CD4-positive, alpha-beta T cell treated with Interleukin-6 at 100 ng/mL for 8 hours (primary cell): ENCODE results near the gene LIMD2.

Experiments
- DNase-seq: peaks from one replicate; pipeline ENCODE4 v3.0.0-alpha.2; 2020; ENCODE audit warnings: mixed read lengths, low spot score

The LIMD2 gene

DNA sequence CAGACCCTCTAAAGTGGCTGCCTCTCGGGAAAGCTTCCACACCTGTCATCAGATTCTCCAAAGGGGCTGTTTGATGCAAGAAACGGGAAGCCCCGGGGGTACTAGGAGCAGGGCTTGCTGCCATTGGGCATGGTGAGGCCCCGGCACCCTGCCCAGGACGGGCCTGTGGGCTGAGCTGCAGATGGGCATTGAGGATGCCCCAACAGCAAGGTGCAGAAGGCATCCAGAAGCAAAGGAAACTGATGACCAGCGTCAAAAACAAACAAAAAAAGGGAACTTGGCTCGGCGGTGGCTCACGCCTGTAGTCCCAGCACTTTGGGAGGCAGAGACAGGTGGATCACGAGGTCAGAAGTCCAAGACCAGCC lies 1.5 kb upstream of the LIMD2 start:
- DNase-seq: no peak

DNA sequence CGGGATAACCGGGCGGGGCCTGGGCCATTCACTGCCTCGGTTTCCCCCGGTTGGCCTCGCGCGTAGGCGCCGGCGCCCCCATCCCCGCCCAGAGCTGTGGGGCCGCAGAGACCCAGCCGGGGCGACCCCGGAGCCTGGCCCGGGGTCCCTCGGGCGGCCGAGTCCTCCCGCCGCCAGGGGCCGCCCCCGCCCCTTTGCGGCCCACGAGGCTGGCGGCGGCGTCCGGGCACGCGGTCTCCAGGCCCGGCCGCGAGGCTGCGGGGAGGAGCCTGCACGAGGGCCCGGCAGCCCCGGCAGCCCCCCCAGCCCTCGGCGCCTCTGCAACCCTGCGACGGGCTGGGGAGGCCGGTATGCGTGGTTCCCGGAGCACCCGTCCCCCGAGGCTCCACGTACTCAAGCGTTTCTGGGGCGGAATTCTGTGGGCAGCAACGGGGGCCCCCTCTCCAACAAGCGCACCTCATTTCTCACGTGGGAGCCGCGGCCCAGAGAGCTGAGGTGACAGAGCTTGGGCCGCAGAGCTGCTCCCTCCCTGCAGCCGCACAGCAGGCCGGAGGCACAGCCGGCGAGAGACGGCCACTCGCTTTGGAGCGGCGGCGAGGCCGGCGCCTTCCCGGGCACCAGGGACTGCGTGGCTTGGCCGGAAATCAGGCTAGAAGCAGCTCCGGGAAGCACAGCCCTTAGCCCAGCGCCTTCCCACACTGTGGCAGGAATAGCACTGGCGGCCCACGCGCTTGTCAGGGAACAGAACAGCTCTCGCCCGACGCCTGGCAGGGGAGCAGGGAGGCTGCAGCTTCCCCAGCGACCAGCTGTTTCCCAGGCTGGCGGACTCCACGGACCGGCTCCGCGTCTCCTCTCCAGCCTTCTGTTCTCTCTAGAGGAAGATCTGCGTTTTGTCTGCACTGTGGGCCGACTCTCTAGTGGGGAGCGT lies 867 bp upstream of the LIMD2 start:
- peak; percentile 51 for DNase-seq

DNA sequence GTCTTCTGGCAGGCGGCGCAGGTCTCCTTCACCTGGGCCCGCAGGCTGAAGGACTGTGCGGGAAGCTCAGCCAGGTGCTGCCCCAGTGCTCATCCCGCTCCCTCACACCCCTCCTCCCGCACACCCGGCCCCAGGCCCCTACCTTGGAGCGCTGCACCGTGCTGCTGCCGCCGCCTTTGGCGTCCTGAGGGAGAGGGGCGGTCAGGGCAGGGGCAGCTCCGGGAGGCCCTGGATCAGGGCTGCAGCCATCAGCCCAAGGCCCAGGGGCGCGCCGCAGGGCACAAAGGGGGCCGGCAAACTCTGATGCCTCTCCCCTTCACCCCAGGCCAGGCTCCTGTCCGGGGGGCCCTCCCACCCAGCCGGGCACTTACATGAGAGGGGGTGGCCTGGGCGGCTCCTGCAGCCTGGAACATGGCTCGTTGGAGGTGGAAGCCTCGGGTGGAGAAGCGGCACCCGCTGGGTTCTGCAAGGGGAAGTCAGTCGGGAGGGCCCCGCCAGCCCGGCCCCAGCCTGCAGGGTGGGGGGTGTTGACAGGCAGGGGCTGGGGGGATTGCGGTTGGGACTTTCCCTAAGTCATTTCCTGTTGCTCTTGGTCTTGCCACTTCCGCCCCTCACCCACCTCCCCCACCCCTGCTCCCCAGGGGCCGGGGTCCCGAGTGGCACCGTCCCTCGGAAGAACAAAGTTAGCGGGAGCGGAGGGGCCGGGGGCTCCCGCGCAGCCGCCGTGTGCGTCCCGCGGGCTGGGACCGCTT lies 863 bp downstream of the LIMD2 start:
- peak; percentile 96 for DNase-seq

DNA sequence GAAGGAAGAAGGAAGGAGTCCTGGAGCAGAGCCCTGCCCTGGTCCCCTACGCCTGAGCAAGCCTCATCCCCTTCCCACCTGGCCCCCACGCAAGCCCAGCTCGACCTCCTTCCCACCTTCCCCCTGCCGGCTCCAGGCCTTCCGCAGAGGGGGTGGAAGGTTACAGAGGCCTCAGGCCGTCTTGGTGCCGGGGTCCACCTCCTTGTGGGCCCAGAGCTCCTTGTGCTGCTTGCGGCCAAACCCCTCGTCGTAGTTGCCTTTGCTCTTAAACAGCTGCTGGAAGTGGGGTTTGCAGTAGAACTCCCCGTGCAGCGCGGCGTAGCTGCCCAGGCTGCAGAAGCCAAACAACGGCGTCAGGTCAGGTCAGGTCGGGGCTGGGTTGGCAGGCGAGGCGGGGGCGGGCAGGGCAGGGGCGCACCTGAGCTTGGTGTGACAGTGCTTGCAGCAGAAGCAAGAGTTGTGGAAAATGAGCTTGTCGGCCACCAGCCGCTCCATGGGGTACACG lies 1.5 kb downstream of the LIMD2 start:
- no peak for DNase-seq

DNA sequence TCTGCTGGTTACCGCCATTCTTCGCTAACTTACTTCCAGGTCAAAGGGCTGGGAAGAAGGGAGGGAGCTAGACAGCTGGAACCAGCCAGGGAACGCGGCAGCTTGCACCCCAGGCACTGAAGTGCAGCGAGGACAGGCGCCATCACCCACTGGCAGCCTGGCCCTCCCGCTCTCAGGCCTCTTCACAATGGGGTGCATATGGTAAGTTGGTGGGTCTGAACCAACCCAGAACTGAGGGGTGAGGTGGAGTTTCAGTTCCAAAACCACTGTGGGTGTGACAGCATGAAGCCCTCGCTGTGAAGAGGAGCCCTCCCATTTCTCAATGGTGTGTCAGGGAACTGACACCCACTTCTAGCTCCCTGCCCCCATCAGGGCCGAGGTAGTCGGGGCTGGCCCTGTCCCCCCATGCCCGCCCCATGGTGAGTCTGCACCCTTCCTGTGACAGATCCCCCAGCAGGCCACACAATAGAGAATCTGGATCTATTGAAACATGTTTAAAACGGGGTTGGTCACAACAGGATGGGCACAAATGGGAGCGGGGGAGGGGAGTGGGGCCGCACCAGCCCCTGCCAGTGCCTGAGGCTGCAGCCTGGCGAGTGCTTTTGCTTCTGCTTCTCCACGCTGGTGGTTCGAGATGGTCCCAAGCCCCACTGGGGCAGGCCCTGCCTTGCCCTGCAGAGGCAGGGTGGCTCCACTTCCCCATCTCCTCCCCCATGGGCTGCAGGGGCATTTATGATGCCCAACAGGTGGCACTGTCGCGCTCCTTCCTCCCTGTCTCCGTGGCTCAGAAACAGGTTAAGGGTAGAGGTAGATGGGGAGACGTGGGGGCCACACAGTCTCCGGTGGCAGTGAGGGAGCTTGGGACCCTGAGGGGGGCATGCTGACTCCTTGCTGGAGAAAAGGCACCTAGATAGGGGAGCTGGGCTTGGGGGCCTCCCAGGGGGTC lies 2.3 kb downstream of the LIMD2 start:
- peak; percentile 85 for DNase-seq

GRCh38 chr17:63696381-63696961 lies 3.5 kb downstream of the LIMD2 start:
- DNase-seq: peak; percentile 55

DNA sequence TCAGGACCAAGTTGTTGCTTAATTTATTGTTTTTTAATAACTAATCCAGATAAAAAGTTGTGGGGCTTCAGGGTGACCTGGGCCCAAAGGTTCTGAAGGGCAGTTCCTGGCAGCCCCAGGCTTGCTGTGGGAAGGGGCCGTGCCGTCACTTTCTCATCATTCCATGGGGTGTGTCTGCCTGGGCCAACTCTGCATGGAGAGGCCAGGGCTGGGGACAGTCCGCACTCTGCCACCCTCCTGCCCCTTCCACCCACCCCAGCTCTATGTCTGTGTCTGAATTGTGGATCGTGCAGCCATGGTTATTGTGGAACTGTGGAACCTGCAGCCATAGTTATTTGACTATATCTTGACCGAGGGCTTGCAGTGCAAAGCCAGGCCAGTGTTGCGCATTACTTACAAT lies 4.0 kb downstream of the LIMD2 start:
- DNase-seq: no peak

DNA sequence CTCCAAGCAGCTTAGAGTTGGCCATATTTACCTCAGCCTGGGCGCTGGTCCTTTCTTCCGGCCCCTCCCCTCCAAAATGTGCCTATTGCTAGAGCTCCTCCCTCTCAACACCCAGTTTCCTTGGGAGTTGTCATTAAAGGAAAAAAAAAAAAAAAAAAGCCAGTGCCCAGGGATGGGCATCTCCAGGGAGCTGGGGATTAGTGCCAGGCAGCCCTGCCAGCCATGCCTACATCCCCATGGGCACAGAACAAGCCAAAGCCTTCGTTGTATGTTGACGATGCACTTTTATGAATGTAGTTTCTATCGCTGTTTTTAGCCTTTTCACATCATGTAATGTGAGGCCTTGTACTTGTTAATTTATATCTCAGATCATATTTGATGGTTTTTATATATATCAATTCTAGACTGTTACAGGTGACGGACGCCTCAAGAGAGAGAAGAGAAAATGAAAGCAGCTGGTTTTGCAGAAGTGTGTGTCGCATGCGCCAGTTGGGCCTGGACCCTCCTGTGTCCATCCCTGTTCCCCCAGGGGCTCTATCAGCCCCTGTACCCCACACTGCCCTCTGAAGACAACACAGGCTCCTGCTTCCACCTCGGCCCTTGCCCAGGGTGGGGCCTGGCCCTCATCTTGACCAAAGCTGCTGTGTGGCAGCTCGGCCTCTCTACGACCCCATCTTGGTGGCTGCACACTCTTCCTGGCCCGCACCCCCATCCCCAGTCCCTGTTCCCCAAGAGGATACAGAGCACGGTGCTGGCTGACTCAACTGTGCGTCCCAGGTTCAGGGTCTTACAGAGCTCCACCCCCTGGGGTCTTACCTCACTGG lies 4.8 kb downstream of the LIMD2 start:
- no peak for DNase-seq

DNA sequence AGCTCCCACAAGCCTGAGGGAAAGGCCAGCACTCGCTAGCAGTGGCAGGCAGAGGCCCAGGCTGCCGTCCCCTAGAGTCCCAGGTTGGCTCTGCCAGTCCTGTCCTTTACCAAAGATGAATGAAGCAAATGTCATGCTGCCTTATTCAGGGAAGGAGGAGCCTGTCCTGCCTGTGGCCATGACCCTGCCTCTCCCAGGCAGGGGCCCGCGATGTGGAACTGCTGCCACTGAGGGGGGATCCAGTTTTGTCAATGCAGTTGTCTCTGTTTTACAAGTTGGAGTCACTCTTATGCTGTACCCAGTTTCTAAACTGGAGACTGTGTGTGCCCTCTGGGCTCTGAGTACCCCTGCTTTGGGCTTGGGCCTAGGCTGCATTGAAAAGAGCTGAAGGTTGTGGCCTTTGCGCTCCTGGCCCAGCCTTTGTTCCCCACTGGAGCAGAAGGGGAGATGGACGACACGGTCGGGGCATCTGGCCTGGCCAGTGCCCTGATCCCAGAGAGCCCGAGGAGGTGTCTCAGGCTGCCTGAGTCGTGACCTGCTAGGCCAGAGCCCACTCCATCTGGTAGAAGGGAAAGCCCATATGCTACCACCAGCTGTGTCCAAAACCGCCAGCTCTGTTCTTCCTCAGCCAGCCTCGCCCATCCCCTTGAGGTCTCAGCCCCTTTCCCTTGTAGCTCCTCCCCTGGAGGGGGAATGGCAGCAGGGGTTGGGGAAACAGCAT lies 5.5 kb downstream of the LIMD2 start:
- no peak for DNase-seq

DNA sequence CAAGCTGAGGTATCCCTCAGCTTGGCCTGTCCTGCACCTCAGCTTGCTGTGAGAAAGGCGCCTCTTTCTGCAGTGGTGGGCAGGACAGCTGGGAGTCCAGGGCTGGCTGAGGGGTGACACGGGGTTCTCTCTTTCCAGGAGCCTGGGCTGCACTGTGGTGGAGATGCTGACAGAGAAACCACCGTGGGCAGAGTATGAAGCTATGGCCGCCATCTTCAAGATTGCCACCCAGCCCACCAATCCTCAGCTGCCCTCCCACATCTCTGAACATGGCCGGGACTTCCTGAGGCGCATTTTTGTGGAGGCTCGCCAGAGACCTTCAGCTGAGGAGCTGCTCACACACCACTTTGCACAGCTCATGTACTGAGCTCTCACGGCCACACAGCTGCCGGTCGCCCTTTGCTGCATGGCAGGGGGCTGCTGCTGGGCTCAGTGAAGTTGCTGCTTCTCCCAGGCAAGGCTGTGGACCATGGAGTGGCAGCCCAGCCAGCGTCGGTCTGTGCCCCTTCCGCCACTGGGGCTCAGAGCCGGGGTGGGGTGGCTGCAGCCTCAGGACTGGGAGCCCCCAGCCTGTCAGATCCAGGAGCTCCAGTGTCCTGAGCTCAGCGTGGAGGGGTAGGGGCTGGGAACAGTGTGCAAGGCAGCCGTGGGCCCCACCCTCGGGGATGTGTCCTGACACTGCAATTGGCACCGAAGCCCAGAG lies 6.4 kb downstream of the LIMD2 start:
- no peak for DNase-seq

GRCh38 chr17:63692195-63692816 lies 7.6 kb downstream of the LIMD2 start:
- no peak for DNase-seq

- DNase-seq: no peak
These were observed 10.4 kb downstream of the LIMD2 start for GRCh38 chr17:63689479-63689878.

DNA sequence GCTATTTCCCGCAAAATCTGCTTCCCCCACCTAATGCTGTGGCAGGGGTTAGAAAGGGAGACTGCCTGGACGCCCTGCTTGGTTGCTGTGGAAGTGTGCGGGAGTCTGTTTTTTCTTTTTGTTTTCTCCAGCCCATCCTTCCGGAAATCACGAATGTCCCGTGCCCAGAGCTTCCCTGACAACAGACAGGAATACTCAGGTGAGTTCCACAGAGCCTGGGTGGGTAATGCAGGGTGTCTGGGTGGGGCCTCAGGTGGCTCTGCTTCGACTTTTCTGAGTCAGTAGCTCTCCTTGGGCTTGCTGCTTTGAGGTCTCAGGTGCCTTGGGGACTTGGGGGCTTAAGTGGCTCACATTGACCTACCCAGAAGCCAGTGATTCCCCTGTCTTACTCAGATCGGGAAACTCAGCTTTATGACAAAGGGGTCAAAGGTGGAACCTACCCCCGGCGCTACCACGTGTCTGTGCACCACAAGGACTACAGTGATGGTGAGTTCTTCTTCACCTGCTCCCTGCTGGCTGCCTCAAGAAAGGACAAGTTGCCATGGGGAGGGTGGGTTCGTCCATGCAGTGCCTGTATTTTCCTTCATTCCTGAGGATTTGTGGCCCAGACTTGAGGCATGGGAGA lies 11.4 kb downstream of the LIMD2 start:
- DNase-seq: no peak

GRCh38 chr17:63686138-63686685 lies 13.7 kb downstream of the LIMD2 start:
- no peak for DNase-seq

- no peak for DNase-seq
These were observed 14.3 kb downstream of the LIMD2 start for GRCh38 chr17:63685578-63685977.

DNA sequence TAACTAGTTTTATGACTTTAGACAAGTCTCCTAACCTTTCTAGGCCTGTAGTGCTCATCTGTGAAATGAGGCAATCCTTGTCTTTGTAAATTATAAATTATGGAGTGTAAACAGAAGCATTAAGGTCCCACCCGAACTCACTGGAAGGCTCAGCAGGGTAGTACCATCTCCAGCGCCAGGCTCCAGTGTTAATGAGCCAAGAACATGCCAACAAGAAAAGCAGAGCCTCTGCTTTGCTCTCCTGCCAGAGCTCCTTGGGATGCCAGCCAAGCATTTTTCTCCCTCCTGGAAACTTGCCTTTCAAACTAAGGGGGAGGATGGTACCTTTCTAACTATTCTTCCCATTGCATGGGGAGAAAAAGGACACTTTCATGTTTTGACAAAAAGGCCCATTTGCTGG lies 14.9 kb downstream of the LIMD2 start:
- DNase-seq: no peak

- DNase-seq: no peak
These were observed 16.9 kb downstream of the LIMD2 start for GRCh38 chr17:63682981-63683380.

DNA sequence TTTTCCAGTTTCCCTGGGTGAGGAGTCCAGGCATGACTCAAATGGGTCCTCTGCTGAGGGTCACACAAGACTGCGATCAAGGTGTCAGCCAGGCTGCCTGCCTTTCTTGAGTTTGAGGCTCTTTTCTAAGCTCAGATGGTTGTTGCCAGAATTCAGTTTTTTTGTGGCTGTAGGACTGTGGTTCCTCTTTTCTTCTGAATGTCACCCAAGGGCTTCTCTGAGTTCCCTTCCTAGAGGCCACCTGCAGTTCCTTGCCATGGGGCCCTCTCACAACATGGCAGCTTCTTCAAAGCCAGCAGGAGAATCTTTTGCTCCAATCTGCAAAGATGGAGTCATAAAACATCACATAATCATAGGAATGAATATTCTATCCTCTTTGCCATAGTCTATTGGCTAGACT lies 17.5 kb downstream of the LIMD2 start:
- no peak for DNase-seq
